Ishikawa (cell line): ENCODE results near the gene ZNF469.

ENCODE experiments used
- CEBPB ChIP-seq: IDR thresholded peaks from 2 replicates; pipeline ENCODE4 v1.6.1; 2012
- CREB1 ChIP-seq: IDR thresholded peaks from 2 replicates; pipeline ENCODE4 v1.6.1; 2012; ENCODE audit warnings: low read depth
- EGR1 ChIP-seq: IDR thresholded peaks from 2 replicates; pipeline ENCODE4 v1.6.1; 2012
- EP300 ChIP-seq: IDR thresholded peaks from 2 replicates; pipeline ENCODE4 v1.6.1; 2012; ENCODE audit warnings: borderline replicate concordance
- FOXM1 ChIP-seq: IDR thresholded peaks from 2 replicates; pipeline ENCODE4 v1.6.1; 2012; ENCODE audit warnings: low read depth, borderline replicate concordance
- MAX ChIP-seq: IDR thresholded peaks from 2 replicates; pipeline ENCODE4 v1.6.1; 2012
- NFIC ChIP-seq: IDR thresholded peaks from 2 replicates; pipeline ENCODE4 v1.6.1; 2012
- RAD21 ChIP-seq: IDR thresholded peaks from 2 replicates; pipeline ENCODE4 v1.6.1; 2012; ENCODE audit warnings: low read depth
- REST ChIP-seq: IDR thresholded peaks from 2 replicates; pipeline ENCODE4 v1.6.1; 2012; ENCODE audit warnings: low read depth, mild to moderate bottlenecking
- TAF1 ChIP-seq: IDR thresholded peaks from 2 replicates; pipeline ENCODE4 v1.6.1; 2012; ENCODE audit warnings: low read depth, mild to moderate bottlenecking
- TCF12 ChIP-seq: IDR thresholded peaks from 2 replicates; pipeline ENCODE4 v1.6.1; 2012; ENCODE audit warnings: low read depth
- YY1 ChIP-seq: IDR thresholded peaks from 2 replicates; pipeline ENCODE4 v1.6.1; 2012; ENCODE audit warnings: low read depth
- ZBTB7A ChIP-seq: IDR thresholded peaks from 2 replicates; pipeline ENCODE4 v1.6.1; 2012; ENCODE audit warnings: low read depth
- TF ChIP-seq, protein P1 (sequence below): IDR thresholded peaks from 2 replicates; pipeline ENCODE4 v1.6.1; 2012

DNA sequence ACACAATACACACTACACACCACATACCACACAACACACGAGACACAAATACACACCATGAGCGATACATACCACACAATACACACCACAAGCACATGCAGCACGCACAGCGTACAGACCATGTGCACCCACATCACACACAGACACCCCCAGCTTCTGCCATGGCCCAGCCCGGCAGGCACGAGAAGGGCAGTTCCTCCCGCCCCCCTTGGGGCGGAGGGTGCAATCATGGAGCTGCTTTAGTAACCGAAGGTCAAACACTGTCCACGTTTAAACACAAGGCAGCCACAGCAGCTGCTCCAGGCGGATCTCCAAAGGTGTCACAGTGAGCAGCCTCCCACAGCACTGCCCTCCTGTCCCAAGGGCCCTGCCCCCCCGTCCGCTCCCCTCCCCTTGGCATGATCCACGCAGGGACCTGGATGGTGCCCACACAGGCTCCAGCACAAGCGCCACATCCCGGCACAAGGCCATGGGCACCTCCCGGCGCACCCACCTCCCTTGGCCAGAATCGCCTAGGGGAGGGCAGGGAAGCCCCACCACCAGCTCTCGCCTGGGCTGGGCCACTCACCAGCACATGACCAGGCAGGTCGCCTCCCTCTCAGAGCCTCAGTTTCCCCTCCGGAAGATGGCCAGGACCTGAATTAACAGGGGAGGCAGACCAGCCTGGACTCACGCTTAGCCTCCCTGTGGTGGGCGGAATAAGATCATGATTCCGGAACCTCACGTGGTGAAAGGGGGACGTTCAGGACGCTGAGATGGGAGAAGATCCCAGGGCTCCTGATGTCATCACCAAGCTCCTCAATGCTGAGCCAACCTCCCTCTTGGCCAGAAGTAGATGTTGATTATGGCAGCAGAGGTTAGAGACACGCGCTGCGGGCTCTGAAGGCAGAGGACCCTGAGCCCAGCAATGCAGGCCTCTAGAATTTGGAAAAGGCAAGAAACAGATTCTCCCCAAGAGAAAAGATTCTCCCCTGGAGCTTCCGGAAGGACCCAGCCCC lies 32.6 kb upstream of the ZNF469 start:
- TF ChIP-seq EGR1 (no peak), CREB1 (no peak), RAD21 (no peak), MAX (no peak), FOXM1 (no peak), YY1 (no peak), CEBPB (no peak), TAF1 (no peak), ZBTB7A (no peak), EP300 (no peak), NFIC (no peak), REST (no peak), TCF12 (no peak)
- TF ChIP-seq, protein P1, sequence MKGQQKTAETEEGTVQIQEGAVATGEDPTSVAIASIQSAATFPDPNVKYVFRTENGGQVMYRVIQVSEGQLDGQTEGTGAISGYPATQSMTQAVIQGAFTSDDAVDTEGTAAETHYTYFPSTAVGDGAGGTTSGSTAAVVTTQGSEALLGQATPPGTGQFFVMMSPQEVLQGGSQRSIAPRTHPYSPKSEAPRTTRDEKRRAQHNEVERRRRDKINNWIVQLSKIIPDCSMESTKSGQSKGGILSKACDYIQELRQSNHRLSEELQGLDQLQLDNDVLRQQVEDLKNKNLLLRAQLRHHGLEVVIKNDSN = no peak
